Measurements from ENCODE around the gene PTPRCAP.
A peak's percentile ranks its signal among the peaks of the same experiment; 100 is the strongest.
"Not testable (repeated sequence)": the region's sequence is repeated elsewhere in the genome, so short reads cannot be mapped to it uniquely, and the experiment has no call there.

The PTPRCAP gene

GRCh38 chr11:67468456-67468758, 30.9 kb upstream of the PTPRCAP start:
- DNase-seq (ENCODE audit: low read depth), result no peak
- H3K4me3 ChIP-seq (ENCODE audit: low read length), result peak overlapping the region; percentile 70
- no peak for TF ChIP-seq CTCF (conservative IDR thresholded peaks at IDR 0.05; ENCODE audit: low read depth, low read length)

DNA sequence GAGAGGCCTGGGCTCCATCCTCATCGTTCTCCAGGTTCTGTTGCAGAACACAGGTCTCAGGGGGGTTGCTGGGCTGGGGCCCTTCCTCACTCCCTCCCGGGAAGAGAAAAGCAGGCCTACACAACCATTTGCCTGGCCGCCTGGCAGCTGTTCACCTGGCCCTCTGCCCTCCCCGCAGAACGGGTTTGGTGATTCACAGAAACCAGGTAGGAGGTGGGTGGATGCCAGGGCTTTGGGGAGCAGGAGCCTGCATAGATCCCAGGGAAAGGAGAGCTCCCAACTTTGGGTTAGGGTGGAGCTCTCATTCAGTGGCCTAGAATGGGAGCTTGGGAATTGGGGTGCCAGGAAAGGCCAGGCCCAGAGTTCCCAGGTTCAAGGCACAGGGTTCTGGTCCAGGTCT, 30.6 kb upstream of the PTPRCAP start:
- peak overlapping the region; percentile 70 for H3K4me3 ChIP-seq (ENCODE audit: low read length)
- TF ChIP-seq CTCF (conservative IDR thresholded peaks at IDR 0.05; ENCODE audit: low read depth, low read length), result no peak
- DNase-seq (ENCODE audit: low read depth), result no peak

GRCh38 chr11:67466962-67467771, 29.7 kb upstream of the PTPRCAP start:
- DNase-seq (ENCODE audit: low read depth), result no peak
- no peak overlapping the region for H3K4me3 ChIP-seq (ENCODE audit: low read length)

GRCh38 chr11:67466367-67466766, 28.9 kb upstream of the PTPRCAP start:
- no peak for DNase-seq (ENCODE audit: low read depth)
- TF ChIP-seq CTCF (conservative IDR thresholded peaks at IDR 0.05; ENCODE audit: low read depth, low read length), result no peak
- no peak overlapping the region for H3K4me3 ChIP-seq (ENCODE audit: low read length)

More at GRCh38 chr11:67466962-67467771, 29.7 kb upstream of the PTPRCAP start:
- TF ChIP-seq CTCF (conservative IDR thresholded peaks at IDR 0.05; ENCODE audit: low read depth, low read length), result no peak

- H3K4me3 ChIP-seq (ENCODE audit: low read length), result peak overlapping the region; percentile 68
- not testable (repeated sequence) for DNase-seq (ENCODE audit: low read depth)
Observed at GRCh38 chr11:67465530-67465929, 28.0 kb upstream of the PTPRCAP start.

- no peak for TF ChIP-seq CTCF (conservative IDR thresholded peaks at IDR 0.05; ENCODE audit: low read depth, low read length)
- peak overlapping the region; percentile 68 for H3K4me3 ChIP-seq (ENCODE audit: low read length)
- no peak for DNase-seq (ENCODE audit: low read depth)
Observed at GRCh38 chr11:67465189-67465510, 27.7 kb upstream of the PTPRCAP start.

DNA sequence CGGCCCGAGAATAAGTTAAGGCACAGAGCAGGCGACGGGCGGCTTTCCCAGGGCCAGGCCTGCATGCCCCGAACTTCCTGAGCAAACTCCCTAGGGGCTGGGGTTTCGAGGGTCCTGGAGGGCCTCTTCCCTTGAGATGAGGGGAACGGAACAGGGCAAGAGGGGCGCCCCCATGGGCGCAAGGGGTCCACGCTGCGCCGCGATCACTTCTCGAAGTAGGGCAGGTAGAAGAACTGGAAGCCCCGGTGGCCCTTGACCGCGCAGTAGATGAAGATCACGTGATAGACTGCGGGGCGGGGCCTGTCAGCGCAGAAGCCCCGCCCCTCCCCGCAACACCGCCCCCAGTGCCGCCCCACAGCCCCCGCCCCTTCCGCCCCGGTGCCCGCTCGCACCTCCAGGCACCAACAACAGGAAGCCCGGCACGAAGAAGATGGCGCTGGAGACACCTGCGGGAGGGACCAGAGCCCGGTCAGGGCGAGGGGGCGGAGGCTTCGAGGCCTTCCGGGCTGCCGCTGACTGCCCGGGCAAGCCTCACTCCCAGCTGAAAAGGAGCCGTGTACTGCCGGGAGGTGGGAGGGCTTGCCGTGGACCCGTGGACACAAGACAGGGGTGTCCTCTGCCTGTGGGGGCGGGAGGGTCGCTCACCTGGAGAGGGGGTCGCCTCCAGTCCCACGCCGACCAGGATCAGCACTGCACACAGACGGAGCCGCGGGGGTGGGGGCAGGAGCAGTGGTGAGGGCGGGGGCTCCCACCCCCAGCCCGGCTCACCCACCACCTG, 27.1 kb upstream of the PTPRCAP start:
- DNase-seq (ENCODE audit: low read depth), result peak; percentile 43
- TF ChIP-seq CTCF (conservative IDR thresholded peaks at IDR 0.05; ENCODE audit: low read depth, low read length), result no peak
- H3K4me3 ChIP-seq (ENCODE audit: low read length), result peak overlapping the region; percentile 68
